ENCODE data around the gene GPHN. TPM values are rescaled to one million over a fixed set of nuclear protein-coding genes. Genes with fewer than 3 reads are reported as not detected.

GPHN gene
- total and polyA plus RNA-seq, 2 of the 8 experiments (the other 6 are each of a cell fraction or from before 2014, with no cell fraction given) = 6.0 to 16.0 TPM

- Histone ChIP-seq H3K9ac (replicated peaks in 1 of 4; ENCODE audit: extremely low read depth in 1 of 4, low read depth in 3 of 4, low read length in 3 of 4) (no peak overlapping the region), H3K23me2 (ENCODE audit: low read depth, low read length) (no peaks in the 10 kb centered on the region), H3K27me3 (replicated peaks in 1 of 4; ENCODE audit: control insufficient read depth in 3 of 4, extremely low read depth in 1 of 4, insufficient read depth in 3 of 4, low read length in 3 of 4) (no peaks in the 10 kb centered on the region), H3K56ac (replicated peaks; ENCODE audit: insufficient read length, low read depth, low read length) (no peak overlapping the region), H3K36me3 (ENCODE audit: control insufficient read depth in 2 of 4, insufficient read depth in 4 of 4, low read length in 3 of 4) (no peaks in the 10 kb centered on the region), H2BK5ac (ENCODE audit: low read depth, low read length) (no peak overlapping the region), H4K20me1 (replicated peaks in 1 of 2; ENCODE audit: control insufficient read depth in 1 of 2, insufficient read depth in 2 of 2, low read length in 2 of 2) (no peaks in the 10 kb centered on the region), H3K4me1 (replicated peaks in 1 of 4; ENCODE audit: control insufficient read depth in 3 of 4, insufficient read depth in 4 of 4, low read length in 3 of 4) (no peaks in the 10 kb centered on the region), H2BK20ac (ENCODE audit: low read length) (no peak overlapping the region), H3K14ac (ENCODE audit: insufficient read length) (no peak overlapping the region), H3K4me2 (ENCODE audit: insufficient read depth in 1 of 2, low read depth in 2 of 2, low read length in 2 of 2) (no peak overlapping the region), H3K4me3 (ENCODE audit: extremely low read depth in 1 of 4, insufficient read depth in 2 of 4, low read depth in 3 of 4, low read length in 4 of 4) (no peak overlapping the region), H3K23ac (ENCODE audit: insufficient read length) (no peak overlapping the region), H2AFZ (ENCODE audit: low read length) (no peak overlapping the region), H2BK120ac (replicated peaks; ENCODE audit: low read depth, low read length) (no peak overlapping the region), H2BK12ac (ENCODE audit: low read depth, low read length) (no peak overlapping the region), H4K8ac (ENCODE audit: extremely low read depth, insufficient read depth, low read length) (no peak overlapping the region), H4K91ac (replicated peaks; ENCODE audit: insufficient read length, low read length) (no peak overlapping the region), H3K27ac (ENCODE audit: low read depth, low read length) (no peak overlapping the region), H2AK5ac (ENCODE audit: low read depth, low read length) (no peak overlapping the region), H4K5ac (ENCODE audit: insufficient read length, low read depth, low read length) (no peak overlapping the region), H2BK15ac (ENCODE audit: low read length) (no peak overlapping the region), H3K9me3 (ENCODE audit: insufficient read depth in 2 of 2, low read depth in 1 of 2, low read length in 1 of 2) (no peaks in the 10 kb centered on the region), H3K79me2 (ENCODE audit: control insufficient read depth in 1 of 2, insufficient read depth in 2 of 2, low read length in 2 of 2) (no peaks in the 10 kb centered on the region; a peak in 1 of 4 replicates), H3K79me1 (ENCODE audit: low read depth, low read length) (no peaks in the 10 kb centered on the region), H3K18ac (ENCODE audit: extremely low read depth, low read length) (no peak overlapping the region), H3K4ac (replicated peaks; ENCODE audit: insufficient read length, low read depth, low read length) (no peak overlapping the region)
- FAIRE-seq = no peak
- TF ChIP-seq POU5F1 (IDR thresholded peaks at IDR 0.05; ENCODE audit: low read depth, low read length) = no peak
- ChIA-PET POLR2A (ENCODE audit: partially characterized antibody) (no interaction called here), CTCF (ENCODE audit: partially characterized antibody) (interaction anchor here (0.7 to 1.1 kb wide), 3 partner anchors 11 to 99 kb away, joined by 3 read pairs; no protein-coding TSS in a partner anchor)
- no peak for DNase-seq (ENCODE audit: low read depth in 1 of 2, low spot score in 2 of 2)
Observed at GRCh38 chr14:66708267-66708666, 200.3 kb downstream of the GPHN start.

All from H1 (cell line).